ENCODE data around the gene FLOT1. TPM values are rescaled to one million over a fixed set of nuclear protein-coding genes. Genes with fewer than 3 reads are reported as not detected.

Gene FLOT1
- total and polyA plus RNA-seq, 9 of the 15 experiments (the other 6 are each of a cell fraction or from before 2014, with no cell fraction given), result 11.7 to 149 (median 118) TPM

DNA sequence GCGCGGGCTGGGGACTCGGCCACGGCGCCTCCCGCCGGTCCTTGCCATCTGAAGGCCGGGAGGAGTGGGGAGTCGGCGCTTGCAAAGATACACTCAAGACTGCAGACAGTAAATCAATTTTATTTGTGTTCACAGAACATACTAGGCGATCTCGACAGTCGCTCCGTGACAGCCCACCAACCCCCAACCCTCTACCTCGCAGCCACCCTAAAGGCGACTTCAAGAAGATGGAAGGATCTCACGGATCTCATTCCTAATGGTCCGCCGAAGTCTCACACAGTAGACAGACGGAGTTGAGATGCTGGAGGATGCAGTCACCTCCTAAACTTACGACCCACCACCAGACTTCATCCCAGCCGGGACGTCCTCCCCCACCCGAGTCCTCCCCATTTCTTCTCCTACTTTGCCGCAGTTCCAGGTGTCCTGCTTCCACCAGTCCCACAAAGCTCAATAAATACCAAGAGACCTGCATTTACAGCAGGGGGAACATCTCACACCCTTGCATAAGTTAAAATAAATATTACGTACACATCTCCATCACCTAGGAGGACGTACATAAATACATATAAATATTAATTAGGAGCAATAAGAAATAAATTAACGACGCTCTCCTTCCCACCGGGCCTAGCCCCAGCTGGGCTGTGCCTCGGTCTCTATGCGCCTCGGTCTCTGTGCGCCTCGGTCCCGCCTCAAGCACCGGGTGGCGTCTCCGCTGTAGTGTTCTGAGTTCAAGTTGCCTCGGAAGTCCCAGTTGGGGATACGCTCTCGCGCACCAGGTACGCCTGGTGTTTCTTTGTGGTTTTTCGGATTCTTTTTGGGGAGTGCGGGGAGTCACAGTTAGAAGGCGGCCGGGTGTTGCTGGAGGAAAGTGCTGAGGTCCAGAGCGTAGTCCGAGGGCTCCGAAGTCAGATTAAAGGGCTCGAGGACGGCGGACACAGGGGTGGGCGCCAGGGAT lies 889 bp upstream of the FLOT1 start (continued):
- TF ChIP-seq, protein P1, sequence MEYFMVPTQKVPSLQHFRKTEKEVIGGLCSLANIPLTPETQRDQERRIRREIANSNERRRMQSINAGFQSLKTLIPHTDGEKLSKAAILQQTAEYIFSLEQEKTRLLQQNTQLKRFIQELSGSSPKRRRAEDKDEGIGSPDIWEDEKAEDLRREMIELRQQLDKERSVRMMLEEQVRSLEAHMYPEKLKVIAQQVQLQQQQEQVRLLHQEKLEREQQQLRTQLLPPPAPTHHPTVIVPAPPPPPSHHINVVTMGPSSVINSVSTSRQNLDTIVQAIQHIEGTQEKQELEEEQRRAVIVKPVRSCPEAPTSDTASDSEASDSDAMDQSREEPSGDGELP (CRISPR knock-in tag; IDR thresholded peaks at IDR 0.05; ENCODE audit: borderline replicate concordance), result no peak; the same call in 1 of the 2 replicates
- TF ChIP-seq ERF (CRISPR knock-in tag; IDR thresholded peaks at IDR 0.05) (no peak), CHD4 (IDR thresholded peaks at IDR 0.05; ENCODE audit: insufficient read depth, insufficient replicate concordance, low read depth, low read length, poor library complexity, severe bottlenecking) (no peak), TGIF2 (CRISPR knock-in tag; IDR thresholded peaks at IDR 0.05) (no peak), FOXA1 (IDR thresholded peaks at IDR 0.05; ENCODE audit: borderline replicate concordance) (no peak), RNF2 (IDR thresholded peaks at IDR 0.05) (no peak), ZSCAN32 (CRISPR knock-in tag; IDR thresholded peaks at IDR 0.05) (no peak), RBM39 (optimal IDR thresholded peaks at IDR 0.05; ENCODE audit: low read depth, low read length) (no peak), ZKSCAN3 (CRISPR knock-in tag; IDR thresholded peaks at IDR 0.05) (no peak), E2F3 (CRISPR knock-in tag; IDR thresholded peaks at IDR 0.05) (no peak), TAL1 (IDR thresholded peaks at IDR 0.05) (no peak), TCF7 (IDR thresholded peaks at IDR 0.05; ENCODE audit: borderline replicate concordance) (no peak)
- TF ChIP-seq, protein P2, sequence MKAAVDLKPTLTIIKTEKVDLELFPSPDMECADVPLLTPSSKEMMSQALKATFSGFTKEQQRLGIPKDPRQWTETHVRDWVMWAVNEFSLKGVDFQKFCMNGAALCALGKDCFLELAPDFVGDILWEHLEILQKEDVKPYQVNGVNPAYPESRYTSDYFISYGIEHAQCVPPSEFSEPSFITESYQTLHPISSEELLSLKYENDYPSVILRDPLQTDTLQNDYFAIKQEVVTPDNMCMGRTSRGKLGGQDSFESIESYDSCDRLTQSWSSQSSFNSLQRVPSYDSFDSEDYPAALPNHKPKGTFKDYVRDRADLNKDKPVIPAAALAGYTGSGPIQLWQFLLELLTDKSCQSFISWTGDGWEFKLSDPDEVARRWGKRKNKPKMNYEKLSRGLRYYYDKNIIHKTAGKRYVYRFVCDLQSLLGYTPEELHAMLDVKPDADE (conservative IDR thresholded peaks at IDR 0.05; ENCODE audit: control insufficient read depth, low read depth, low read length), result 0 out of 2 replicates have a peak, but pooled peaks have one; percentile 27
- TF ChIP-seq, protein P3, sequence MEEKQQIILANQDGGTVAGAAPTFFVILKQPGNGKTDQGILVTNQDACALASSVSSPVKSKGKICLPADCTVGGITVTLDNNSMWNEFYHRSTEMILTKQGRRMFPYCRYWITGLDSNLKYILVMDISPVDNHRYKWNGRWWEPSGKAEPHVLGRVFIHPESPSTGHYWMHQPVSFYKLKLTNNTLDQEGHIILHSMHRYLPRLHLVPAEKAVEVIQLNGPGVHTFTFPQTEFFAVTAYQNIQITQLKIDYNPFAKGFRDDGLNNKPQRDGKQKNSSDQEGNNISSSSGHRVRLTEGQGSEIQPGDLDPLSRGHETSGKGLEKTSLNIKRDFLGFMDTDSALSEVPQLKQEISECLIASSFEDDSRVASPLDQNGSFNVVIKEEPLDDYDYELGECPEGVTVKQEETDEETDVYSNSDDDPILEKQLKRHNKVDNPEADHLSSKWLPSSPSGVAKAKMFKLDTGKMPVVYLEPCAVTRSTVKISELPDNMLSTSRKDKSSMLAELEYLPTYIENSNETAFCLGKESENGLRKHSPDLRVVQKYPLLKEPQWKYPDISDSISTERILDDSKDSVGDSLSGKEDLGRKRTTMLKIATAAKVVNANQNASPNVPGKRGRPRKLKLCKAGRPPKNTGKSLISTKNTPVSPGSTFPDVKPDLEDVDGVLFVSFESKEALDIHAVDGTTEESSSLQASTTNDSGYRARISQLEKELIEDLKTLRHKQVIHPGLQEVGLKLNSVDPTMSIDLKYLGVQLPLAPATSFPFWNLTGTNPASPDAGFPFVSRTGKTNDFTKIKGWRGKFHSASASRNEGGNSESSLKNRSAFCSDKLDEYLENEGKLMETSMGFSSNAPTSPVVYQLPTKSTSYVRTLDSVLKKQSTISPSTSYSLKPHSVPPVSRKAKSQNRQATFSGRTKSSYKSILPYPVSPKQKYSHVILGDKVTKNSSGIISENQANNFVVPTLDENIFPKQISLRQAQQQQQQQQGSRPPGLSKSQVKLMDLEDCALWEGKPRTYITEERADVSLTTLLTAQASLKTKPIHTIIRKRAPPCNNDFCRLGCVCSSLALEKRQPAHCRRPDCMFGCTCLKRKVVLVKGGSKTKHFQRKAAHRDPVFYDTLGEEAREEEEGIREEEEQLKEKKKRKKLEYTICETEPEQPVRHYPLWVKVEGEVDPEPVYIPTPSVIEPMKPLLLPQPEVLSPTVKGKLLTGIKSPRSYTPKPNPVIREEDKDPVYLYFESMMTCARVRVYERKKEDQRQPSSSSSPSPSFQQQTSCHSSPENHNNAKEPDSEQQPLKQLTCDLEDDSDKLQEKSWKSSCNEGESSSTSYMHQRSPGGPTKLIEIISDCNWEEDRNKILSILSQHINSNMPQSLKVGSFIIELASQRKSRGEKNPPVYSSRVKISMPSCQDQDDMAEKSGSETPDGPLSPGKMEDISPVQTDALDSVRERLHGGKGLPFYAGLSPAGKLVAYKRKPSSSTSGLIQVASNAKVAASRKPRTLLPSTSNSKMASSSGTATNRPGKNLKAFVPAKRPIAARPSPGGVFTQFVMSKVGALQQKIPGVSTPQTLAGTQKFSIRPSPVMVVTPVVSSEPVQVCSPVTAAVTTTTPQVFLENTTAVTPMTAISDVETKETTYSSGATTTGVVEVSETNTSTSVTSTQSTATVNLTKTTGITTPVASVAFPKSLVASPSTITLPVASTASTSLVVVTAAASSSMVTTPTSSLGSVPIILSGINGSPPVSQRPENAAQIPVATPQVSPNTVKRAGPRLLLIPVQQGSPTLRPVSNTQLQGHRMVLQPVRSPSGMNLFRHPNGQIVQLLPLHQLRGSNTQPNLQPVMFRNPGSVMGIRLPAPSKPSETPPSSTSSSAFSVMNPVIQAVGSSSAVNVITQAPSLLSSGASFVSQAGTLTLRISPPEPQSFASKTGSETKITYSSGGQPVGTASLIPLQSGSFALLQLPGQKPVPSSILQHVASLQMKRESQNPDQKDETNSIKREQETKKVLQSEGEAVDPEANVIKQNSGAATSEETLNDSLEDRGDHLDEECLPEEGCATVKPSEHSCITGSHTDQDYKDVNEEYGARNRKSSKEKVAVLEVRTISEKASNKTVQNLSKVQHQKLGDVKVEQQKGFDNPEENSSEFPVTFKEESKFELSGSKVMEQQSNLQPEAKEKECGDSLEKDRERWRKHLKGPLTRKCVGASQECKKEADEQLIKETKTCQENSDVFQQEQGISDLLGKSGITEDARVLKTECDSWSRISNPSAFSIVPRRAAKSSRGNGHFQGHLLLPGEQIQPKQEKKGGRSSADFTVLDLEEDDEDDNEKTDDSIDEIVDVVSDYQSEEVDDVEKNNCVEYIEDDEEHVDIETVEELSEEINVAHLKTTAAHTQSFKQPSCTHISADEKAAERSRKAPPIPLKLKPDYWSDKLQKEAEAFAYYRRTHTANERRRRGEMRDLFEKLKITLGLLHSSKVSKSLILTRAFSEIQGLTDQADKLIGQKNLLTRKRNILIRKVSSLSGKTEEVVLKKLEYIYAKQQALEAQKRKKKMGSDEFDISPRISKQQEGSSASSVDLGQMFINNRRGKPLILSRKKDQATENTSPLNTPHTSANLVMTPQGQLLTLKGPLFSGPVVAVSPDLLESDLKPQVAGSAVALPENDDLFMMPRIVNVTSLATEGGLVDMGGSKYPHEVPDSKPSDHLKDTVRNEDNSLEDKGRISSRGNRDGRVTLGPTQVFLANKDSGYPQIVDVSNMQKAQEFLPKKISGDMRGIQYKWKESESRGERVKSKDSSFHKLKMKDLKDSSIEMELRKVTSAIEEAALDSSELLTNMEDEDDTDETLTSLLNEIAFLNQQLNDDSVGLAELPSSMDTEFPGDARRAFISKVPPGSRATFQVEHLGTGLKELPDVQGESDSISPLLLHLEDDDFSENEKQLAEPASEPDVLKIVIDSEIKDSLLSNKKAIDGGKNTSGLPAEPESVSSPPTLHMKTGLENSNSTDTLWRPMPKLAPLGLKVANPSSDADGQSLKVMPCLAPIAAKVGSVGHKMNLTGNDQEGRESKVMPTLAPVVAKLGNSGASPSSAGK (IDR thresholded peaks at IDR 0.05), result no peak
